NCI-H2081 (cell line): ENCODE data around the gene CLSTN2.
"Not testable (repeated sequence)": the region's sequence is repeated elsewhere in the genome, so short reads cannot be mapped to it uniquely, and the experiment has no call there.

Experiments
- DNase-seq, 2 experiments: peaks; one replicate each; lab custom pipeline; 2025; lab: John Stamatoyannopoulos, UW

CLSTN2 gene

GRCh38 chr3:140423146-140423545 is 488.2 kb downstream of the CLSTN2 start:
- DNase-seq: no peak

DNA sequence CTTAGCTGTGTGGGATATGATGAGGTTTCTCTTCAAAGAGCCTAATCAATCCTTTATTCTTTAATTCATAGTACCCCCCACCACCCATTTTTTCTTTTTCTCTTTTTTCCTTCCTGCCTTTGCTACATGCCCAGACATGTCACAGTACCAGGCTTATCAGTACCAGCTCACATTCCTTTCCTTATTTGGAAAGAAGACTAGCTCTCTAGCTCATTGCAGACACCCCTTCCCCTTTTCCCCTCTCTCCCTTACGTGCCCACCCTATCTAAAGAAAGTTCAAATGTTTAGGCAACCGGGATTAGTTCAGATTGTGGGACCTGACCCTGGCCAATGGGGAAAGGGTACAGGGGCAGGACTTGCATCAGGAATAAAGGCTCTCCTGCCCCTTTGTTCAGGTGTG is 488.6 kb downstream of the CLSTN2 start:
- DNase-seq: not testable (repeated sequence)

GRCh38 chr3:140424211-140424610 is 489.2 kb downstream of the CLSTN2 start:
- no peak for DNase-seq

GRCh38 chr3:140424726-140425125 is 489.7 kb downstream of the CLSTN2 start:
- no peak for DNase-seq

DNA sequence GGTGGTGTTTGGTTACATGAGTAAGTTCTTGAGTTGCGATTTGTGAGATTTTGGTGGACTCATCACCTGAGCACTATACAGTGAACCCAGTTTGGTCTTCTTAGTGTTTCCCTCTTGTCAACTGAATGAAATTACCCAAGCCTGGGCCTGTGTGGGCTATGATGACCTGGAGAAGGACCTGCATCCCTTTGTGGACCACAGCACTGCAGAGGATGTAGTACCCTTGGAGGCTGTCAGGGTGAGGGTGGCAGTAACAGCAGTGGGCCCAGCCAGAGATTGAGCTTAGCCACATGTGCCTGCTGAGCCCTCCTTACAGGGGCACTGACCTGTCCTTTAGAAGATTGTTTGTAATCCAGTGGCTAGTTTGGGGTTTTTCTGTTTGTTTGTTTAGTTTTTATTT is 492.8 kb downstream of the CLSTN2 start:
- no peak for DNase-seq

DNA sequence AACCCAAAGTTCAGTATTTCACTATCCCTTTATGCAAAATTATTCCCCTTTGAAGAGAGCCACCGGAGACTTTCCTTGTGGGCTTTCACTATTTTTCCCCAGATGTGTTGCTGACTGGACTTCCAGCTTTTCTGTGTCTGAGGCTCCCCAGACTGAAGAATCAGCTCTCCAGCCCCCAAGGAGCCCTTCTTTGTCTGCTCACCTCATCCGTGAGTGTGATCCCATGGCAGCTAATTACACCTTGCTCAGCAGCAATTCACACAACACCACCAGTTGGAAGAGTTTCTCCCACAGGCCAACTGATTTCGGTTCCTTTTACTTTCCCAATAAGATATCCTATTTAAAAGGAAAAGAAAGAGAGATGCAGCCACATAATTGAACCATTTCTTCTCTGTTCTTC is 493.4 kb downstream of the CLSTN2 start:
- no peak for DNase-seq

DNA sequence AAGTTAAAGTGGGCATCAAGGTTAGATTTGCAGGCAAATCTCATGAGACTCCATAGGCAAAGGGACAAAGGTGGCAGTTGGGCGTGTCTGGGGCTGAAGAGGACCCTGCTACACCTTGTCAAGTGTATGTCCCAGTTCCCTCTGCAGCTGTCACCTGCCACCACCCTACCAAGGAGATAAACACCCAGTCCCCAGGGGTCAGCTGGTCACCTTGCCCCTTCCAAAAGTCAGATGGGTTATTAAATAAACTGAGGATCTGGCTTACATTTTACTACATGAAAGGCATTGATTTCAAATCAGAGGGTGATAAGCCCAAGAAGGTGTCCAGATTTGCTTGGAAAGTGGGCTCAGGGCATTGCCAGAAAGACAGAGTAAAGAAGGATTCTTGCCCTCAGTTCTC is 494.8 kb downstream of the CLSTN2 start:
- no peak for DNase-seq

GRCh38 chr3:140430494-140430893 is 495.5 kb downstream of the CLSTN2 start:
- DNase-seq: no peak

- peak; percentile 59 to 84 for DNase-seq
Observed at GRCh38 chr3:140432229-140432669, 497.3 kb downstream of the CLSTN2 start.

DNA sequence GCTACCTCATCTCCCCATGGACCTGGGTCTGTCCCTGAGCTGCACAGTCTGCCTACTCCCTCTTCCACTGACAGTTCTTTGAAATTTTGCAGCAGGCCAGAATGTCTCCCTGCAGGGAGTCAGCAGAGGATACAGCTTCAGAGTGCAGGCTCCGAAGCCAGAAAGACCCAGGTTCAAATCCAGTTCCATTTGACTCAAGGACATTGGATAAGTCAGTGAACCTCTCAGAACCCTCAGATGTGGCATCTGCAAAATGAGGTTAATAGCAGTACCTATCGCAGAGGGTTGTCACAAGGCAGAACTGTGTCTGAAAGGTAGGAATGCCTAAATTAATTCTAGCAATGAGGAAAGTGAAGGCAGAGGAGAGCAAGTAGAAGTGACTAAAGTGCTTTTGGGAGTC is 498.4 kb downstream of the CLSTN2 start:
- no peak for DNase-seq

- DNase-seq: no peak
Observed at GRCh38 chr3:140434261-140434905, 499.4 kb downstream of the CLSTN2 start.

DNA sequence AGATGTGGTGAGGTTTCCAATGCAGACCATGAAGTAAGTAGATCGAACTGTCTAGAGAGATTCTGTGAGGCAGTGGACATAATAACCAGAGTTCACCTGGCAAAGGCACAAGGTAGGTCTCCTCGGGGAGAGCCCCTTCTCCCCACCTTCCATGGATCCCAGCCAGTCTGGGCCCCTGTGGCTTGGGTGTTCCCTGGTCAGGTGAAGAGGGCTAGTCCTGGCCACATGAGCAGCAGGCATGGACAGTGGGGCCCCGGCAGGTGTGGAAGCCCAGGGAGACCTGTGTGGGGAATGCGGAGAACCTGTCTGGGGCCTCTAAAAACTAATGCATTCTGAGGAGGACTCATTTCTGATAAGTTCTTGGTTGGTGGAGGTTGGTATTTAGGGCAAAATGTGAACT is 501.4 kb downstream of the CLSTN2 start:
- DNase-seq: no peak

GRCh38 chr3:140438736-140439470 is 503.9 kb downstream of the CLSTN2 start:
- no peak for DNase-seq

- DNase-seq: no peak
Observed at GRCh38 chr3:140439527-140439926, 504.5 kb downstream of the CLSTN2 start.

DNA sequence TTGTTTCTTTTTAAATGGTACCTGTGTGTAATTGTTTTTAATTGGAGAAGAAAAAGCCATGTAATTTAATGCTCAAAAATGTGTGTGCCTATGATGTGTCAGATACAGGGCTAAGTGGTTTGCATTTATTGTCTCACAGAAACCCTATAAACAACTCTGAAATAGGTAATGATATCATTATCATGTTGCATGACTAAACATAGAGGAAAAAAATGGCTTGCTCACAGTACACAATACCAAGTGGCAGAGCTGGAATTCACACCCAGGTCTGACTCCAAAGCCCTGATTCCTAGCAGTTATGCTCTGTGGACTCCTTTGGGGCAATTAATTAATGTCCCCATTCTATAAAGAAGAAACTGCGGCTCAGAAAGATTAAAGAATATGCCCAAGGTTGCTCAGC is 505.5 kb downstream of the CLSTN2 start:
- DNase-seq: no peak

GRCh38 chr3:140441006-140441405 is 506.0 kb downstream of the CLSTN2 start:
- no peak for DNase-seq

DNA sequence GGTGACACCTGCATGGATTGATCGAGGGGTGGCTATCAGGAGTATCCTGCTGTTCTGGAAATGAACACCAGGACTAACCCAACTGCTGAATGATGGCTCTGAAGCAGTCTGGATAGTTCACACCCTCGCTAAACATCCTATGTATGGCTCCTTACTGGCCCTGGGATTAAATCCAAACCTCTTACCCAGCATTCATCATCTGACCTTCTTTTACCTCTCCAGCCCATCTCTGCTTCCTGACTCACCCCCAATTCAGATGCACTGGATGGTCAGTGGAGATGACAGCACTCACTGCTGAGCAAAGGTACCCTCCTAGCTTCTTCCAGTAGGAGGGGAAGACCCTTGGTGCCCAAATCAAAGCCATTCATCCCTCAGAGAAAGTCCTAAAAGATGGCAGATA is 507.6 kb downstream of the CLSTN2 start:
- no peak for DNase-seq

DNA sequence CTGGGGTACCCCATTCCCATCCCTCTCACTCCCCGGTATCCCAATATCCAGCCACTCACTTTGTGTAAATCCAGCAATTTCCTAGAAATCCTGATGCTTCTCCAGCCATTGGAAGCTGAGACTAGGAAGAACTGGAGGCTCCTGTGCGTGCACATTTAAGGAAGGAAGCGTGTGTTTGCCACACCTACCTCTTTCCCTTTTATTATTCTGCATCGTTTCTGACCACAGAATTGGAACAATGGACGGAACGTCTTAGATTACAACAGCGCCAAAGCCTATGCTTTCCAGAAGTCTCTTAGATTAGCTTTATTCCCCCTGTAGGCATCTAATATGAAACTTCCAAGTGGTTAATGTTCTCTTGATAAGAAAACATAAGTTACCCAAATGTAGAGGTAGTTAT is 508.1 kb downstream of the CLSTN2 start:
- DNase-seq: no peak

DNA sequence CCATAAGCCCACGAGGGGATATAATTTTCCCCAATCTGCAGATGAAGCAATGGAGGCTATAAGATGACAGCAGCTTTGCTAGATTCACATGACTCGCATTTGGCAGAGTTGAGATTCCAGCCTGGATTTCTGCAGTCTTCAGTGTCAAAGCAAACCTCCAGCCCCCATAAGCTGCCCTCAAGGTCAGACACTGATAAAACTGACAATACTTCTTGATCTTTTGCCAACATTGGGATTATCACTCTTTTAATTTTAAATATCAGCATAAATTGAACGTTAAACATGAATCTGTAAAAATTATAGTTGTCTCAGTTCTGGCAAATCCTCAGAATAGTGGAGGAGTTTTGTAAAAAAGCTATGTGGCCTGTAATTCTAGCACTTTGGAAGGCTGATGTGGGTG is 508.8 kb downstream of the CLSTN2 start:
- DNase-seq: no peak

DNA sequence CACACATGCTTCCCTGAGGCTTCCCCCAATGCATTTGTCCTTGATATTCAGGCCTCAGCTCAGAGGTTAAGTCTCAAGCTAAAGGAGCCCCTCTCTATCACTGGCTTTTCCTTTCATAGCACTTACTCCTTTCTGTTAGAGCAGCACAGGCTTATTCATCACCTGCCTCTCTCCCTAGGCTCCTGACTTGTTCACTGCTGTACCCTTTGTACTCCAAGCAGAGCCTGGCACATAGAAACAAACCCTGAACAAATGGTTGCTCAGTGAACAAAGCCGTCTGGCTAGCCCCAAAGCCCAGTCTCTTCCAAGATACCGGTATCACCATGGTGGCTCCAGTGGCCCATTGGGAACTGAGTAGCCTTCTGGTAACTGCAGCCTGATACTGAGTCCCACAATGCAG is 511.7 kb downstream of the CLSTN2 start:
- DNase-seq: no peak

GRCh38 chr3:140447136-140447535 is 512.2 kb downstream of the CLSTN2 start:
- DNase-seq: no peak

GRCh38 chr3:140448001-140448400 is 513.0 kb downstream of the CLSTN2 start:
- no peak for DNase-seq

- no peak for DNase-seq
Observed at GRCh38 chr3:140449413-140450256, 514.6 kb downstream of the CLSTN2 start.
